ENCODE results near the gene ATP8B4. TPM values are rescaled to one million over a fixed set of nuclear protein-coding genes. Genes with fewer than 3 reads are reported as not detected.
A peak's percentile ranks its signal among the peaks of the same experiment; 100 is the strongest.

The ATP8B4 gene
- total and polyA plus RNA-seq, 2 of the 8 experiments (the other 6 are each of a cell fraction or from before 2014, with no cell fraction given): 0.17 to 0.24 TPM

DNA sequence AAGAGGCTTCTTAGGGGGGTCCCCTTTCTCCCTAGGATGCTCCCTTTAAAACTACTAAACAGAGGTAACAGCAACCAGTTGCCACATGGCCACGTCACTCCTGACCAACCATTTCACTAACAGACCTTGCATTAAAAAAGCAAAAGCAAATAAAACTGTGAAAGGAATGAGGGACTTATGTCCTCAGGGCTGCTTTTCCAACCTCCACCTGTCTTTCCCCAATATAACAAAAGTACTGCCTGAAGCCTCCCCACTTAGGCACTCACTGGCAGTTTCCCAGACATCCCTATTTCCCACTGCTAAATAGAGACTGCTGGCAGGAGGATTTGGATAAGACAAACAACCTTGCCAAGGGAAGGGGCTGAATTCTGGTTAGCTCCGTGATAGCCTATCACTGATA lies 130.3 kb downstream of the ATP8B4 start:
- CTCF ChIA-PET (ENCODE audit: partially characterized antibody): interaction anchor here (1.2 to 1.4 kb wide), 2 partner anchors 110 to 112 kb away, joined by 4 to 5 read pairs; no protein-coding TSS in a partner anchor
- H4K20me1 ChIP-seq (replicated peaks in 1 of 2; ENCODE audit: control insufficient read depth in 1 of 2, insufficient read depth in 2 of 2, low read length in 2 of 2): no peaks in the 10 kb centered on the region
- no peaks in the 10 kb centered on the region for H3K79me2 ChIP-seq (ENCODE audit: control insufficient read depth in 1 of 2, insufficient read depth in 2 of 2, low read length in 2 of 2)
- H3K9ac ChIP-seq (replicated peaks in 1 of 4; ENCODE audit: extremely low read depth in 1 of 4, low read depth in 3 of 4, low read length in 3 of 4): no peak overlapping the region
- H3K23ac ChIP-seq (ENCODE audit: insufficient read length): no peak overlapping the region
- no peaks in the 10 kb centered on the region for H3K9me3 ChIP-seq (ENCODE audit: insufficient read depth in 2 of 2, low read depth in 1 of 2, low read length in 1 of 2)
- H3K56ac ChIP-seq (replicated peaks; ENCODE audit: insufficient read length, low read depth, low read length): no peak overlapping the region
- H2AK5ac ChIP-seq (ENCODE audit: low read depth, low read length): no peak overlapping the region
- H2BK20ac ChIP-seq (ENCODE audit: low read length): no peak overlapping the region
- H4K8ac ChIP-seq (ENCODE audit: extremely low read depth, insufficient read depth, low read length): no peak overlapping the region
- POLR2A ChIA-PET (ENCODE audit: partially characterized antibody): no interaction called here
- H2BK5ac ChIP-seq (ENCODE audit: low read depth, low read length): no peak overlapping the region
- no peak overlapping the region for H3K4me2 ChIP-seq (ENCODE audit: insufficient read depth in 1 of 2, low read depth in 2 of 2, low read length in 2 of 2)
- no peak overlapping the region for H3K4me3 ChIP-seq (ENCODE audit: extremely low read depth in 1 of 4, insufficient read depth in 2 of 4, low read depth in 3 of 4, low read length in 4 of 4)
- H2AFZ ChIP-seq (ENCODE audit: low read length): 0 out of 2 replicates have a peak overlapping the region, but pooled peaks have one; percentile 24
- DNase-seq (ENCODE audit: low read depth in 1 of 2, low spot score in 2 of 2) (no peak), FAIRE-seq (no peak)
- H2BK120ac ChIP-seq (replicated peaks; ENCODE audit: low read depth, low read length): no peak overlapping the region
- H2BK15ac ChIP-seq (ENCODE audit: low read length): no peak overlapping the region
- H3K14ac ChIP-seq (ENCODE audit: insufficient read length): no peak overlapping the region
- H4K91ac ChIP-seq (replicated peaks; ENCODE audit: insufficient read length, low read length): no peak overlapping the region
- H2BK12ac ChIP-seq (ENCODE audit: low read depth, low read length): no peak overlapping the region
- H3K18ac ChIP-seq (ENCODE audit: extremely low read depth, low read length): no peak overlapping the region
- H3K79me1 ChIP-seq (ENCODE audit: low read depth, low read length): no peaks in the 10 kb centered on the region
- H3K36me3 ChIP-seq (ENCODE audit: control insufficient read depth in 2 of 4, insufficient read depth in 4 of 4, low read length in 3 of 4): no peaks in the 10 kb centered on the region
- no peak overlapping the region for H3K27ac ChIP-seq (ENCODE audit: low read depth, low read length)
- H3K4me1 ChIP-seq (replicated peaks in 1 of 4; ENCODE audit: control insufficient read depth in 3 of 4, insufficient read depth in 4 of 4, low read length in 3 of 4): no peaks in the 10 kb centered on the region
- no peaks in the 10 kb centered on the region for H3K27me3 ChIP-seq (replicated peaks in 1 of 4; ENCODE audit: control insufficient read depth in 3 of 4, extremely low read depth in 1 of 4, insufficient read depth in 3 of 4, low read length in 3 of 4)
- no peak overlapping the region for H3K4ac ChIP-seq (replicated peaks; ENCODE audit: insufficient read length, low read depth, low read length)
- 91% methylated on average over 2 of the region's 2 CpGs; no CpG with 5 or more reads in 1 of the 2 experiments for whole genome bisulfite sequencing, 2 experiments (ENCODE audit: extremely low coverage in 1 of 2, insufficient coverage in 1 of 2, insufficient read length in 1 of 2, insufficient replicate concordance in 2 of 2, low coverage in 1 of 2, low lambda C conversion rate in 2 of 2, missing lambda C conversion rate in 1 of 2)
- no peaks in the 10 kb centered on the region for H3K23me2 ChIP-seq (ENCODE audit: low read depth, low read length)
- H4K5ac ChIP-seq (ENCODE audit: insufficient read length, low read depth, low read length): no peak overlapping the region
- TF ChIP-seq EZH2 (IDR thresholded peaks at IDR 0.05; ENCODE audit: low read depth, low read length, severe bottlenecking) (no peak), KDM4A (IDR thresholded peaks at IDR 0.05; ENCODE audit: low read depth, low read length, severe bottlenecking) (no peak), POU5F1 (IDR thresholded peaks at IDR 0.05; ENCODE audit: low read depth, low read length) (no peak), GABPA (IDR thresholded peaks at IDR 0.05; ENCODE audit: borderline replicate concordance, insufficient read depth, low read length) (no peak), SIN3A (conservative IDR thresholded peaks at IDR 0.05 in 1 of 2, IDR thresholded peaks at IDR 0.05 in 1 of 2; ENCODE audit: low read depth in 1 of 2, low read length in 2 of 2) (no peak), RFX5 (IDR thresholded peaks at IDR 0.05; ENCODE audit: borderline replicate concordance, low read depth, low read length) (no peak), EP300 (IDR thresholded peaks at IDR 0.05; ENCODE audit: borderline replicate concordance in 1 of 2, low read depth in 2 of 2, low read length in 2 of 2) (no peak), CREB1 (IDR thresholded peaks at IDR 0.05) (no peak), SIX5 (IDR thresholded peaks at IDR 0.05; ENCODE audit: low read depth, low read length) (no peak), RXRA (IDR thresholded peaks at IDR 0.05; ENCODE audit: insufficient read depth, low read depth, low read length) (no peak), POLR2A (IDR thresholded peaks at IDR 0.05; ENCODE audit: control extremely low read depth in 1 of 2, low read depth in 2 of 2, low read length in 2 of 2) (no peak)
- TF ChIP-seq, protein P1, sequence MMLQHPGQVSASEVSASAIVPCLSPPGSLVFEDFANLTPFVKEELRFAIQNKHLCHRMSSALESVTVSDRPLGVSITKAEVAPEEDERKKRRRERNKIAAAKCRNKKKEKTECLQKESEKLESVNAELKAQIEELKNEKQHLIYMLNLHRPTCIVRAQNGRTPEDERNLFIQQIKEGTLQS (IDR thresholded peaks at IDR 0.05; ENCODE audit: insufficient read depth, low read depth, low read length): no peak
- TF ChIP-seq, protein P2, sequence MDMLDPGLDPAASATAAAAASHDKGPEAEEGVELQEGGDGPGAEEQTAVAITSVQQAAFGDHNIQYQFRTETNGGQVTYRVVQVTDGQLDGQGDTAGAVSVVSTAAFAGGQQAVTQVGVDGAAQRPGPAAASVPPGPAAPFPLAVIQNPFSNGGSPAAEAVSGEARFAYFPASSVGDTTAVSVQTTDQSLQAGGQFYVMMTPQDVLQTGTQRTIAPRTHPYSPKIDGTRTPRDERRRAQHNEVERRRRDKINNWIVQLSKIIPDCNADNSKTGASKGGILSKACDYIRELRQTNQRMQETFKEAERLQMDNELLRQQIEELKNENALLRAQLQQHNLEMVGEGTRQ (IDR thresholded peaks at IDR 0.05; ENCODE audit: low read length): no peak
